Activated CD4-positive, CD25-positive, alpha-beta regulatory T cell treated with anti-CD3 and anti-CD28 coated beads, Interleukin-2, amount 50 U/mL, for 16 hours (primary cell): ENCODE results near the gene ZNF418.
"Not testable (repeated sequence)": the region's sequence is repeated elsewhere in the genome, so short reads cannot be mapped to it uniquely, and the experiment has no call there.

Source experiments
- DNase-seq: peaks from one replicate; pipeline ENCODE4 v3.0.0-alpha.2; 2020; ENCODE audit warnings: low read depth, low spot score

ZNF418 gene

DNA sequence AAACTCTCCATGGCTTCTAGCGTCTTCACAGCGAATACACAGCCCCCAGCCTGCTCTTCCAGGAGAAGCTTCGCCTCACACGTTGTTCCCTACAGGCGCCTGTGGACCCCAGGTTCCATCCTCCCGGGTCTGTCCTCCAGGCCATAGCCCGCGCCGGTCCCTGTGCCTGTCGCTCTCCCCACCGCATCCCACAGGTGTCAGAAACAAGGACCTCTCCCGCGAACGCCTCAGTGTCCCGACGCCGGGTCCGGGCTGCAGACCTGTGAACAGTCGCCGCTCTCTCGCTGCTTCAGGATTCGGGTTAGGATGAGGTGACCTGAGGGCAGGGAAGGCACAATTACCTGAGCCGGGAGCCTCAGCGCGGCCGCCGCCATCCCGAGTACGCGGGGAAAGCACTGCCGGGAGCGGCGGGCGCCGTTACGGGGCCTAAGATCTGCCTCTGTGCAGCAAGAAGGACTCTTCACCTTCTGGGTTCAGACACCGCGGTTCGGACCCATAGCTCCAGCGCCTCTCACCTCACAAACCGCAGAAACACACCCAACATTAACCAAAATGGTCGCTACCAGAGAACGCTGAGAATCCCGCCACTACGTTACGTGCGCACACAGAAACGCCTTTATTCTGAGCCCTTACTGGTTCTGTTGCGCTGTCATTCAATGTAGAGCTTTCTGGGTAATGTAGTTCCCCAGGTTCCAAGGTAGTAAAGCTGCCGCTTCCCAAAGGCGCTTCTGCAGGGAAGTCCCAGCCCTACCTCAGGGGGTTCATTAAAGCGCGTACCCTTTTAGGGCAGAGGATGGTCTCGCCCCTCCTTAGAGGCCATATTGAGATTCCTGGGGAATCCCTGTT is at the start of gene ZNF418:
TSS of gene ZNF418 (minus strand) at position 583 of the 846 bp plus-strand sequence. CDS start 1,580 bp downstream, outside the sequence.
- DNase-seq, result no peak

DNA sequence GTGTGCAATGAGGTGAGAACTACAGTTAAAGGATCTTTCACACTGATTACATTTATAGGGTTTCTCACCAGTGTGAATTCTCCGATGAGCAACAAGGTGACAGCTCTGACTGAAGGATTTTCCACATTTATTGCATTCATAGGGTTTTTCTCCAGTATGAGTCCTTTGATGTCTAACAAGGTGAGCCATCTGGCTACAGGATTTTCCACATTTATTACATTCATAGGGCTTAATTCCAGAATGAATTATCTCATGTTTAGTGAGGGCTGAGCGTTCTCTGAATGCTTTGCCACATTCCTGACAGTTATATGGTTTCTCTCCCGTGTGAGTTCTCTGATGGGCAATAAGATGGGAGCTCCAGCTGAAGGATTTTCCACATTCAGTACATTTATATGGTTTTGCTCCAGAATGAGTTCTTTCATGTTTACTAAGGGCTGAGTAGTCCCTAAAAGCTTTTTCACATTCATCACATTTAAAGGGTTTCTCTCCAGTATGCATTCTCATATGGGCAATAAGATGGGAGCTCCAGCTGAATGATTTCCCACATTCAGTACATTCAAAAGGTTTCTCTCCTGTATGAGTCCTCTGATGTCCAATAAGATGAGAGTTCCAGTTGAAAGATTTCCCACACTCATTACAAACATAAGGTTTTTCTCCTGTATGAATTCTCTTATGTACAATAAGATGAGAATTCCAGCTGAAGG is 43.5 kb upstream of the ZNF418 start:
- DNase-seq, result no peak

DNA sequence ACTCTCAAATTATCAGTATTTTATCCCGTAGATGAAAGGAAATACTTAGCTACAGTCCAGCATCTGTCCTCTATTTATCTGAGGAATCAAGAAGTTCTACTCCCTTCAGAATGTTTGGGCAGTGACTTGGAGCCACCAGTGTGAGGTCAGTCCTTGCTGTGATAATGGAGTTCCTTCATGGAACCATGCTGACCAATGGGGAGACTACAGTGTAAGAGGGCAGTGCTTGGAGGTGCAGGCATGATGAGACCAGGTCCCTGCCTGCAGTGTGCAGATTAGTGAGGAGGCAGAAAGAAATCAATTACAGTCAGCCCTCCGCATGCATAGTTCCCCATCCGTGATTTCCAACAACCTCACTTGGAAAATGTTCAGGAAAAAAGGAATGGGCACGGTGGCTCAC is 39.2 kb upstream of the ZNF418 start, which contains the start of gene C19orf18:
TSS of gene C19orf18 (minus strand) at position 101 of the 400 bp plus-strand sequence. CDS start 102 bp downstream, outside the sequence.
- DNase-seq, result no peak

DNA sequence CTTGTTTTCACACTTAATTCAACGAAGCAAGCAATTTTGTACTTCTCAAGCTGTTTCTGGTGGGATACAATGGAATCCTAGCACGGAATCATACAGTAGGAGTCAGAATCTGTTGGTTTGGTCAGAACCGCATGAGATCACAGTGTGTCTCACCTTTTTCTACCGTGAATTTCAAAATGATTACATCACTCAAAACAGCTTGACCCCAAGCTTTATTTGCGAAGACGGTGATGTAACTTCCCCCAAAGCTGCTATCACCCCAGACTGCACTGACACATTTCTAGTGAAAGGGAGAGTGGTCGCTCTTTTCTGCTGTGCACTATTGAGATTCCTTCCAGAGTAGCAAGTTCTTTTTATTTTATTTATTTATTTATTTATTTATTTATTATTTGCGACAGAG is 29.6 kb upstream of the ZNF418 start:
- DNase-seq, result no peak

DNA sequence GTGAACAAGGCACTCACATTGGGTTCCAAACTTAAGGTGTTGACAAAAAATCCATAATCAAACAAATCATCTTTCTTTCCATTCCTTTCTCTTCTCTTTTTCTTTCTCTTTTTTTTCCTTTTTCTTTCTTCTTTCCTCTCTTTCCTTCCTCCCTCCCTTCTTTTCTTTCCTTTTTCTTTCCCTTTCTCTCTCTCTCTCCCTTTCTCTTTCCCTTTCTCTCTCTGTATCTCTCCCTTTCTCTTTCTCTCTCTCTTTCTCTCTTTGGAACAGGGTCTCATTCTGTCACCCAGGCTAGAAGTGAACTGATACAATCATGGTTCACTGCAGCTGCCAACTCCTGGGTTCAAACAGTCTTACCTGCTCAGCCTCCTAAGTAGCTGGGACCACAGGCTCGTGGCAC is 26.6 kb upstream of the ZNF418 start:
- no peak for DNase-seq

DNA sequence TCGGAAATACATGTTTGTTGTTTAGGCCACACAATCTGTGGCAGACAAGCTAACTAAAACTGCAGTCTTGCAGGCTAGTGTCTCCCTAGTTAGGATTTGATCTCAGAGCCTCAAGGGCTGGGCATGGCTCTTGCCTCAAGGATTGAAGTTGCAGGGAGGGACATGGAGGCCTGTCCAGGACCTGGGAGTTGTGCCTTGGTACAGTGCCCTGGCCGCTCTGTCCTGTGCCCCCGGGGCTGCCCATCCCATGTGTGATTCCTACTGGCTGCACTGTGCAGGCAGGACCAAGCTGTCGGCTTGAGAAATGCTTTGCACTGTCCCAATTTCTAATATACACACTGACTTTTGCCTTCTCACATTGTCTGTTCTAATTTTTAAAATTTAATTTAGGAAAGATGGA is 19.8 kb upstream of the ZNF418 start:
- DNase-seq, result no peak

DNA sequence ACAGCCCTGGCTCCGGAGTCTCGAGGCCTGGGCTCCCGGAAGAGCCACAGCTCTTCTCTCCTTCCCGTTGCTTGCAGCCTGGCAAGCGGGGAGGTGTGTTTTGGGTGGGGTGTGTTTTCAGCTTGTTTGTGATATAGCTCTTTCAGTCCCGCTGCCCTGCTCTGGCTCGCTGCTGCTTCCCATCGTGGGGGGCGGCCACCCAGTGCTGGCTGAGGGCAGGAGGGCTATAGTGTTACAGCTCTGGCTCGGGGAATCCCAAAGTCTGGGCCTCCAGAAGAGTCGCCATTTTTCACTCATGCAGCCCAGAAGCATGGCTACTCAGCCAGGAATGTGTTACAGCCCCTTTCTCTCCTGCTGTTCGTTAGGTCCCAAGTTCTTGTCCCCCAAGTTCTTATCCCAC is 14.5 kb upstream of the ZNF418 start:
- DNase-seq, result no peak

DNA sequence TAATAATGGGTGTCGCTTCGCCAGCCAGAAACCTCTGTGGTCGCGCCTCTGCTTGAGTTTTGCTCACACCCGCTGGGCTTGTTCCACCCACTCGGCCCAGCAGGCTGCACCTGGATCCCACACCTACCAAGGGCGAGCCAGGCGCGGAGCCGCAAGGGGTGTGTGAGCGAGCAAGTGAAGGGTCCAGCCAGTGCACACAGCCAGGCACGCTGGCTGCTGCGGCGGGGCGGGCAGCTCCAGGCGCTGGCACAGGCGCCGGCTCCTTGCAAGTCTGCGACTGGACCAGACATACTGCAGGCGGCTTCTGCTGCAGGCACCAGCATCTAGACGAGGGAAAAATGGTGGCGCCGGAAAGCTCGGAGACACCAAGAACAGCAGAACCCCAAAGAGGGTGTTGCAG is 14.1 kb upstream of the ZNF418 start:
- no peak for DNase-seq

DNA sequence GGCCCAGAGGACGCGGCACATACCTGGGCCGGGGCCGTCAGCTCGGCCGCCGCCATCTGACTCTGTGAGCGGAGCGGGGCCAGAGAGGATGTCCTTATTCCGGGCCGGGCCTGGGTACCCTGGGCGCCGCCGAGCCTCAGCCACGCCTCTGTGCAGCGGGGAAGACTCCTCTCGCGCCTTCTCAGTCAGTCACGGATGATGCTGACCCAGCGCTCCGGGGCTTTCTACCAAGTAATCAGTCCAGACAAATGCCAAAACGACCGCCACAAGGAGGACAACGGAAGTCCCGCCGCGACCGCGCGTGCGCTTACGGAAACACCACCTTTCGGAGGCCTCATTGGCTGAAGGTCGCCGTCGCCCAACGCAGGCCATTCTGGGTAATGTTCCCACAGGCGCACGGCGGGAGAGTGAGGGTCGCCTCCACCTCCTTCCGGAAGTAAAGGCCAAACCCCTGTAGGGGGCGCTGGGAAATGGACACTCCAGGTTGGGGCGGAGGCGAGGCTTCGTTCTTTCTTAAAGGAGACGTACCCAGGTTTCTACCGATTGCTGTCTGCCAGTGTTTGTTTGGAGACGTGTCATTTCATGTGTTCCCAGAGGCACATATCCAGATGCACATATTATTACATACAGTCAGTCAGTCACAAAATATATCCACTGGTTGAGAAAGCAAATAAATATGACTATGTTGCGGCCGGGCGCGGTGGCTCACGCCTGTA is 12.4 kb upstream of the ZNF418 start, which contains the start of gene ZNF256:
TSS of gene ZNF256 (minus strand) at position 288 of the 716 bp plus-strand sequence. CDS start at position 56, 232 bp downstream.
- DNase-seq, result peak; percentile 74

DNA sequence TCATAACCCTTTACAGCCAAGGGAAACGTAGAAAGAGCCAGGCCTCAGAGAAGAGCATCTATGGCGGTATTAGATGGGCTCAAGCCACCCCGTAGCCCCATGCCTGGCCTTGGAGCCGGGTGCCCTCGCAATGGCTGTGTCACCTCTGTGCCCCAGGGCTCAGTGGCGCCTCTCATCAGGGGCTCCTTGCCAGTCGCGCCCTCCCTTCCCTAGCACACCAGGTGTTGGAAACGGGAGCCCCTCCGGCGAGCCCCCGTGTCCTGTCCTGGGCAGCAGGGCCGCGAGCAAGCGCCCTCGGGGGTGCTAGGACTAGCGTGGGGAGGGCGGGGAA is 11.9 kb upstream of the ZNF418 start:
- DNase-seq, result no peak

DNA sequence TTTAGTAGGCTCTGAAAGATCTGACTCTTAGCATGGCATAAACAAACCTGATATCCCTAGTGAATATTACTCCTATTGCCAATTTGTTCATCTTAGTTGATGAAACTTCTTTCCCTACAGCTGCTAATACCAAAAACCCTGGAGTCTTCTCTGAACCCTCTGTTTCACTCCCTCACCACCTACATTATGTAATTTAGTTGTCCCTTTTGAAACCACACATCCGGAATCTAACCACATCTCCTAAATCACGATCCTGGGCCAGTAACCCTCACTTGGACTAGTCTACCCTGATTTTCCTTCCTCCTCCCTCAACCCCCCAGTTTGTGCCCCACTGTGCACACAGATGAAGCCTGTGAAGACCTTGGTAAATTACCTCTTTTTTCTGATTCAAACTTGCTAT is 11.1 kb upstream of the ZNF418 start:
- DNase-seq, result no peak

DNA sequence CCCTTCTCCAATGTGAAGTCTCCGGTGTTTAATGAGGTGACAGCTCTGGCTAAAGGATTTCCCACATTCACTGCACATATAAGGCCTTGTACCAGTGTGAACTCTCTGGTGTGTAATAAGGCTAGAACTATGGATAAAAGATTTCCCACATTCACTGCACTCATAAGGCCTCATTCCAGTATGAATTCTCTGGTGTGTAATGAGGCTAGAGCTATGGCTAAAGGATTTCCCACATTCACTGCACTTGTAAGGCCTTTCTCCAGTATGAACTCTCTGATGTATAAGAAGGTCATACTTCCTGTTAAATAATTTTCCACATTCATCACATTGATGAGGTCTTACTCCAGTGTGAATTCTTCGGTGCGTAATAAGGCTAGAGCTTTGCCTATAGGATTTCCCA is 6.4 kb upstream of the ZNF418 start:
- no peak for DNase-seq

DNA sequence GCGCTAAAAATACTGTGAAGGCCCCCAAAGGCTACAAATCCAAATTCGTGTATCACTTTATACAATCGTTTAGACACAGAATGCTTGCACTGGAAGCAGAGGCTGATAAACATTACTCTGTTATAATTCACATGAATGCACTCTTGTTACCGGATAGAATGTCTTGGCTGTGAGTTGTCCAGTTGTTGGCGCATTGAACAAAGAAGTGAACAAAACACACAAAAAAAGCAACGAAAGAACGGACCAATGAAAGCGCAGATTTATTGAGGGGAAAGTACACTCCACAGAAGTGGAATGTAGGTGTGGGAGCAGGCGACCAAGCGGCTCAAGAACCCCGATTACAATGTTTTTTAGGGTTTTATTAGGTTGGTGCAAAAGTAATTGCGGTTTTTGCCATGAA is 529 bp upstream of the ZNF418 start:
- no peak for DNase-seq

DNA sequence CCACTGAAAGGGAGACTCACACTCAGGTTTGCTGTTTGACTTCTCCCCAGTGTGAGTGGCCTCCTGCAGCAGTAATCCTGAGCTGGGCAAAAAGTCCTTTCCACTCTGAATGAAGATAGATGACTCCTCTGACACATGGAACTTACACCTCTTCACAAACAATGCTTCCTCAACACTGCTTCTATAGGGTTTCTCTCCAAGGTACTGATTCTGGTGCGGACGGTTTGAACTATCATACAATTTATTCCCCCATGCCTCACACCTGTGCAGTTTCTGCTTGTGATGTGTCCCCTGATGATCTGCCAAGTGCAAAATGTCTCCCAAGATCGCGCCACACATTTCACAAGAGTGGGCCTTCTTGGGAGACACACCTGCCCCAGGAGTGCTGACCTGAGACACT is 7.6 kb downstream of the ZNF418 start:
- DNase-seq, result no peak

DNA sequence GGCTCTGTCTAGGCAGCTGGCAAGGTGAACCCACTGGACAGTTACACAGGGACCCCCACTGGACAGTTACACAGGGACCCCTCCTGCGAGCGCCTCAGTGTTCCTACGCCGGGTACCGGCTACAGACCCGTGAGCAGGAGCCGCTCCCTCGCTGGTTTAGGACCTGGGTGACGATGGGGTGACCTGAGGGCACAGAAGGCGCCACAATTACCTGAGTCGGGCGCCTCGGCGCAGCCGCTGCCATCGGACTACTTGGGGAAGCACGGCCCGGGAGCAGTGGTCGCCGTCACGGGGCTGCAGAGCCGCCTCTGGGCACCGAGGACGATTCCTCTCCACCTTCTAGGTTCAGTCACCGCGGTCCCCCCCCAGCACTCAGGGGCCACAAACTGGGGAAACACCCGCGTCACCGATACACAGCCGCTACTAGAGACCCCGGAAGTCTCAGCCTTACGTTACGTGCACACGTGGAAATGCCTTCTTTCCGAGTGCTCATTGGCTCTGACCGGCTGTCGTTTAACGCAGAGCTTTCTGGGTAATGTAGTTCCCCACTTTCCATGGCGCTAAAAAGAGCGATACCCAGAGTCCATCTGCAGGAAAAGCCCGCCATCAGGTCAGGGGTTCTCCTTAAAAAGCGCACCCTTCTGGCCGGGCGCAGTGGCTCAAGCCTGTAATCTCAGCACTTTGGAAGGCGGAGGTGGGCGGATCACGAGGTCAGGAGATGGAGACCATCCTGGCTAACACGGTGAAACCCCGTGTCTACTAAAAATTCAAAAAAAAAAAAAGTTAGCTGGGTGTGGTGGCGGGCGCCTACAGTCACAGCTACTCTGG is 18.8 kb downstream of the ZNF418 start, which contains the start of gene ZNF417:
TSS of gene ZNF417 (minus strand) at position 425 of the 828 bp plus-strand sequence. CDS start at position 244, 181 bp downstream.
- peak; percentile 82 for DNase-seq

DNA sequence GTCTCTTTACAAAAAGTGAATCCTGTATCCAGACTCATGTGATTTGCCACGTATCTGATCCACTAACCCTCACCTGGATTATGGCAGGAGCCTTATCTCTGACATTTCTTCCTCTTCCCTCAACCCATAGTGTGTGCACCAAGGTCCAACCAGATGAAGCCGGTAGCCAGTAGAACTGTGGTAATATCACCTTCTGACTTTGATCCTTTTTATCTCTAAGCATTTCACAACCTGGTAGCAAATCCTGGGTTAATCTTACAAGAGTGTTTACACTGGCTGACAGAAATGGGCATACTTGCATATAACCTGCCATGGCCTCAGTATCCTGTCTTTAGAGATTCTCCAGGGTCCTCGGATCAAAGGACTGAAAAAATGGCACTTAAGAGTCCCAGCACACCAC is 20.7 kb downstream of the ZNF418 start:
- DNase-seq, result no peak

DNA sequence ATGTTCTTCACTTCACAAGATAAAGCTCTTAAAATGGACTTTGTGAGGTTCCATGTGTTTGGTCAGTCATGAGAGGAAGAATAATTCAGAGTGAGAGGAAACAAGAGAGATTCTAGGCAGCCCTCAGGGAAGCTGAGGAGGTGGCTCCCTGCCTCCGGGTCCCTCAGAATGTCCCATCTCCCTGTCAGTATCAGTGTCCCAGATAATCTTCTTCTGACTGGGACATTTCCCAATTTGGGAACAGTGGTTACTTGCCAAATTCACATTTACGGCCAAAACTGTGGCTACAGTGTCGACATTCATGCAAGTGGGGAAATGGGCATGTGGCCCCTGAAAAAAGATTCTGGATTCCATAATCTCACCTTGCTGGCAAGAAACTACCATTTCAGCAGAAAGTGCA is 27.8 kb downstream of the ZNF418 start:
- no peak for DNase-seq

DNA sequence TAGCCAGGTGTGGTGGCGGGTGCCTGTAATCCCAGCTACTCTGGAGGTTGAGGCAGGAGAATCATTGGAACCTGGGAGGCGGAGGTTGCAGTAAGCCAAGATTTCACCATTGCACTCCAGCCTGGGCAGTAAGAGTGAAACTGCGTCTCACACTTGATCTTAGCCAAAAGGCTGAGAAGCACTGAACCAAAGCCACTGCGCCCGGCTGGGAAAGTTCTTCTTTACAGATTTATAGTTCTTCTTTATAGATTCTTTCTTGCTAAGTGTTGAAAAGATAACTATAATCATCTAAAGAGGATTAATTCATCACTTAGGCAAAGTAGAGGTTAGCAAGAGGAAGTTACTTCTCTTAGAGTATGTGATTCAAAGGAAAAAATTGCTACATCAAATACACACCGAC is 29.9 kb downstream of the ZNF418 start:
- no peak for DNase-seq

DNA sequence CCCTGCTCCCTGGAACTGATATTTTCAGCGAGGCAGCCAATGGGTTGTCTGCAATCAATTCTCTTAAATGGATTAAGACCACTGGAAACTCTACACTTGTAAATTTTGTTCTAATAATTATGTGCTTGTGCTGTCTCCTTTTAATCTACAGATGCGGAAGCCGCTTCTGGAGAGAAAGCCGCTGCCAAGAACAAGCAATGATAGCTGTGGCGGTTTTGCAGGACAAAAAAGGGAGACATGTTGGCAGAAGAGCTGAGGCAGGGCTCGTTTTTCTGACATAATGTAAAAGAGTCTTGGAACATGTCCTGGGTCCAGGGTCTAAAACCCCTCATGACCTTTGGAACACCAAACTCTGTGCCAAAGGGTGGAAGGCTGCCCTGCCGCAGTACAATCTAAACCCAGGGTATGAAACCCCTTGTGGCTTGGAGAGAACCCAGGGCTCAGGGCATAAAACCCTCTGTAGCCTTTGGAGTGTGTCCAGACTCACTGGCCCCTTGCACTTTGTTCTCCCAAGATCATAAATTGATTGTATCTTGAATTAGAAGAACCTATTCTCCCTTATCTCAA is 31.5 kb downstream of the ZNF418 start:
- DNase-seq, result no peak

DNA sequence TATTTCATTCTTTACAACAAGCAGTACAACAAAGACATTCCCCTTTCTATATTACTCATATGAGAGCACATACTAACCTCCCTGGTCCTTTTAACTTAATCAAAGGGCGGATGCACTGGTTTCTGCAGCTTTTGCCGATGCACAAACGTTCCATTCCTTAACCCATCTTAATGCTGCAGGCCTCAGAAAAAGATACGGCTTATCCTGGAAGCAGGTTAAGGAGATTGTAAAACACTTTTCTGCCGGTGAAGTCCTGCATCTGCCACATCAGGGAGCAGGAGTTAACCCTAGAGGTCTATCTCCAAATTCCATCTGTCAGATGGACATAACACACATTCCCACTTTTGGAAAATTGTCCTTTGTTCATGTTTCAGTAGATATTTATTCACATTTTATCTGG is 34.9 kb downstream of the ZNF418 start:
- DNase-seq, result no peak

DNA sequence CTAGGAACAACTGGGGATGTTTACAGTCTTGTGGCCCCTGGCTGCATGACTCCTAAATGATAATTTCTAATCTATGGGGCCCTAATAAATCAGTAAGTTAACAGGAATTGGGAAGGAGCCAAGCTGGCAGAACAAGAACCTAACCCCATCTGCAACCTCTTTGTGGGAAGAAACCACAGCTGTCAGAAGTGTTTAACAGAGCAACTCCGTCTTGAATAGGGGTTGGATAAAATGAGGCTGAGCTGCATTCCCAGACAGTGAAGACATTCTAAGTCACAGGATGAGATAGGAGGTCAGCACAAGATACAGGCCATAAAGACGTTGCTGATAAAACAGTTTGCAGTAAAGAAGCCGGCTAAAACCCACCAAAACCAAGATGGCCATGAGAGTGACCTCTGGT is 44.5 kb downstream of the ZNF418 start:
- DNase-seq, result not testable (repeated sequence)
